ENCODE data around the gene EXOC6B. TPM values are rescaled to one million over a fixed set of nuclear protein-coding genes. Genes with fewer than 3 reads are reported as not detected.

Gene EXOC6B
- total and polyA plus RNA-seq, 2 of the 8 experiments (the other 6 are each of a cell fraction or from before 2014, with no cell fraction given), result 13.5 to 33.0 TPM

- TF ChIP-seq HDAC6 (IDR thresholded peaks at IDR 0.05; ENCODE audit: low read depth, low read length), result no peak
- no peak for TF ChIP-seq TCF12 (IDR thresholded peaks at IDR 0.05; ENCODE audit: low read depth, low read length)
- TF ChIP-seq GTF2F1 (IDR thresholded peaks at IDR 0.05; ENCODE audit: borderline replicate concordance, low read depth, low read length), result no peak
- no peak for TF ChIP-seq BRCA1 (IDR thresholded peaks at IDR 0.05; ENCODE audit: low read depth, low read length)
- TF ChIP-seq CEBPB (IDR thresholded peaks at IDR 0.05; ENCODE audit: low read depth, low read length), result no peak
- TF ChIP-seq BACH1 (IDR thresholded peaks at IDR 0.05; ENCODE audit: low read length), result no peak
- no peak for TF ChIP-seq SUZ12 (IDR thresholded peaks at IDR 0.05; ENCODE audit: low read length)
Observed at GRCh38 chr2:72573232-72573631, 252.6 kb downstream of the EXOC6B start (continued).
